SJCRH30 (cell line): ENCODE results near the gene FXYD6. TPM values are rescaled to one million over a fixed set of nuclear protein-coding genes. Genes with fewer than 3 reads are reported as not detected.
A peak's percentile ranks its signal among the peaks of the same experiment; 100 is the strongest.

Source experiments
- DNase-seq, 2 experiments: peaks; one replicate each; pipeline ENCODE4 v3.0.0-alpha.2; 2015 to 2020
- H3K27ac ChIP-seq: fragments of 250-450 bp; sonication (Bioruptor Pico); 2 replicates; pipeline ENCODE4 v1.5.1; 2020; ENCODE audit warnings: mild to moderate bottlenecking, moderate library complexity
- H3K27me3 ChIP-seq: fragments of 250-450 bp; sonication (Bioruptor Pico); 2 replicates; pipeline ENCODE4 v1.5.1; 2020; ENCODE audit warnings: mild to moderate bottlenecking, moderate library complexity
- H3K36me3 ChIP-seq: fragments of 250-450 bp; sonication (Bioruptor Pico); 2 replicates; pipeline ENCODE4 v1.5.1; 2020; ENCODE audit warnings: mild to moderate bottlenecking, moderate library complexity
- H3K4me1 ChIP-seq: fragments of 250-450 bp; sonication (Bioruptor Pico); 2 replicates; pipeline ENCODE4 v1.5.1; 2020; ENCODE audit warnings: mild to moderate bottlenecking, moderate library complexity
- H3K4me3 ChIP-seq: fragments of 250-450 bp; sonication (Bioruptor Pico); 2 replicates; pipeline ENCODE4 v1.5.1; 2020; ENCODE audit warnings: mild to moderate bottlenecking, moderate library complexity
- H3K9me3 ChIP-seq: fragments of 250-450 bp; sonication (Bioruptor Pico); replicated peaks from 2 replicates; pipeline ENCODE4 v1.5.1; 2020; ENCODE audit warnings: mild to moderate bottlenecking, moderate library complexity
- total RNA-seq: library from RNA; depleted of rRNA; stranded (reverse); fragments of >200 nt; shearing (Covaris generic); gene quantifications from 2 replicates; pipeline ENCODE4 v1.2.3, GENCODE V29; 2014

FXYD6 gene
- total RNA-seq, 1 experiment from 2014 or later: 90.1 TPM

DNA sequence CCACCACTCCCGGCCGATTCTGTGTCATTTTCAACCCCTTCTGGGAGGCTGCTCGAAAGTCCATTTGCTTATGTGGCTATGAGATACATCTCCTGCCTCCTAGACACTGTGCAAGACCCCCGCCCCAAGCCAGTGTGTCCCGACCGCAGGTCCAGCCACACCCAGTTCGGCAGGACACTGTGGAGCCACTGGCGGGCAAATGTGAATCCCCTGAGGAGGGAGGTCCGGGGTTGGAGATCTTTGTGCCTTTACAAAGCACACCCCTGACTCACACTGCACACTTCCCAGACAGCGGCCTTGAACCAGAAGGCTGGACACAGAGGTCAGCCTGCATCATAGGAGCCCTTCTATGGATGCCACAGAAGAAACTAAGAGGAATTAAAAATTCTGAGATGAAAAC lies 17.4 kb downstream of the FXYD6 start:
- Histone ChIP-seq H3K9me3 (no peaks in the 10 kb centered on the region), H3K4me1 (peaks cover 24% of the 10 kb centered on the region), H3K4me3 (no peak overlapping the region), H3K27me3 (no peaks in the 10 kb centered on the region), H3K36me3 (no peaks in the 10 kb centered on the region), H3K27ac (no peak overlapping the region)
- no peak for DNase-seq

DNA sequence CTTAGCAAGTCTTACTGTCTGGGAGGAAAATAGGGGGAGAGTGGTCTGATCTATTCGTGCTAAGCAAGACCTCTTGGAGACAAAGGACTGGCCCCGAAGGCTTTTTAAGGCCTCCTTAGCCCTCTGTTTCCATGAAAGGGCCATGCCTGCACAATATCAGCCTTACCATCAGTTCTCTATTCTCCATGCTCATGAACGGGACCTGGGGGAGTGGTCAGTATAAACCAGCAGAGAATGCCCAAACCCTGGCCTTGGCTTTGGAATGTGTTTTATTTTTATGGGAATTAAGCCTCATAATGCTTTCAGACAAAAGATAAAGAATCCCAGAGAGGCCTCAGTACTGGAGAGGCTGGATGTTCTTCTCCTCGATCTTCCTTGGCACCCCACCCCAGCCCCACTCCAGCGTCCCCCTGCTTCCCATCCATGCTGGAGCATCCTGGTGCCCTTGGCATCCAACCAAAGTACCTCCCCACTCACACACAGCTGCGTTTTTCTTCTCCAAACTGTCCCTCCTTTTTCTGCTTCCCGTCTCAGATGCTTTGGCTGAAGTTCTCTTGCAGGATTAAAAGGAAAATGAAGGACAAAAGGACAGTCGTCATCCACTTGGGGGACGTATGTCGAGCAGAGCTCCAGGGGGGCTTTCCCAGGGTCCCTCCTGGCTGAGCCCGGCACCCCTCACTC lies 18.6 kb downstream of the FXYD6 start:
- H3K27ac ChIP-seq: no peak overlapping the region
- H3K9me3 ChIP-seq: no peaks in the 10 kb centered on the region; the same call in 1 of the 2 replicates
- DNase-seq: no peak
- no peaks in the 10 kb centered on the region for H3K36me3 ChIP-seq
- peaks cover 20% of the 10 kb centered on the region for H3K4me1 ChIP-seq
- H3K4me3 ChIP-seq: no peak overlapping the region
- no peaks in the 10 kb centered on the region for H3K27me3 ChIP-seq

DNA sequence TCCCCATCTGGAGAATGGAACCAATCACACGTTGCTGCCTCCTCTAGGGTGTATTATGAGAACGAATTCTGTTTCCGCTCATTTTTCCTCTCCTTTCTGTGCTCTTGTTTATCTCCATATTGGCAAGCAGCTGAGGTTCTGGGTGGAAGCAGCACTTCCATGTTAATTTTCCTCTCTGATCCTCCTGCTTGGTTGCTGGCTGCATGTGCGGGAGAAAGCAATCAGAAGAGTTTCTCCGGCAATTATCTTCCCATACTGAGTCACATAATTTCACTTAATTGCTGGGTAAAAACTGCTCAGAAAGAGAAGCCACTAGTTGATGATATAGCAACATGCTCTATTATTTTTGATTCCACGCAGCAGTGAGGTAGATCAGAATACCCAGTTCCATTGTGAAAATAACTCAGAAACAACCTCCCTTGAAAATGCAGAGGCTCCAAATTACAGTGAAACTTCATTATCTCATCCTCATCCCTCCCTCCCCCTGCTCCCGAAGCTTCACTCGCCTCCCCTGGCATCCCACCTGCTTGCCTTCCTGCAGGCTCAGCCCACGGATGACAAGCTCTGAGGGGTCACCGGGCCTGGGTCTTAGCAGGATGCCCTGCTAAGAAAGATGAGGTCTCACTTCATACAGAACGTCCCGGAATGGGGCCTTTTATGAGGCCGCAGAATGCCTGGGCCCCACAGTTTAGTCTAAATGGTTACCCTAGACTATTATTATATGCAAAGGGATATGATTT lies 20.4 kb downstream of the FXYD6 start:
- Histone ChIP-seq H3K27ac (no peak overlapping the region), H3K4me3 (no peak overlapping the region), H3K36me3 (no peaks in the 10 kb centered on the region), H3K9me3 (peaks cover 5% of the 10 kb centered on the region; the same call in 1 of the 2 replicates), H3K27me3 (no peaks in the 10 kb centered on the region), H3K4me1 (peaks cover 2% of the 10 kb centered on the region)
- no peak for DNase-seq

DNA sequence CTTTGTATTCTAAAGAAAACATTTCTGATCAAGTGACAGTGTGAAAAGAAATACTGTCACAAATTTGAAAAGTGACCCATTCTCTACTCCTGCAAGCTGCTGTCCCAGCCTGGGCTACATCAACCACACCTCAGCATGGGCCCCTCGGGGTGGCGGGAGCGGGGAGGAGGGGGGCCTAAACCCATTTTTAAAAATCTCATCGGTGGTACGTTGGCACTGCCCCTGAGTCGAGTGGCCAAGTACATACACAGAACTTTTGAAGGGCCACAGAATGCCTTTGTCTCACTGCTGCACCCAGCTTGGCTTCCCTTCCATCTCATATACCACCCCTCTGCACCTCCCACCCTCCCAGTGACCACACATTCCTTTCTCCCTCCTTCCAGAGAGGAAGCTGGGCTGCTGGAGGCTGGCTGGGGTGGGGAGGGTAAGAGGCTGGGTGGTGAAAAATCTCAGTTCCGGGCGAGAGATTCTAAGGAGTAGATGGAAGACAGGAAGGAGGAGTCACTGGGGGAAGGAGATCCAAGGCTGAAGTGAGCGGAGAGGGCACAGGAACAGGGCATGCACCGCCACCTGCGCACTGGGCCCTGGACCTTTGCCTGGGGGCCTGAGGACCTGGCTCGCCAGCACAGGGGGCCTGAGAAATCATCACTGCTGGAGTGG lies 21.1 kb downstream of the FXYD6 start:
- Histone ChIP-seq H3K4me1 (no peaks in the 10 kb centered on the region), H3K9me3 (peaks cover 5% of the 10 kb centered on the region; the same call in 1 of the 2 replicates), H3K36me3 (no peaks in the 10 kb centered on the region), H3K27me3 (no peaks in the 10 kb centered on the region), H3K4me3 (no peak overlapping the region), H3K27ac (no peak overlapping the region)
- DNase-seq: no peak

DNA sequence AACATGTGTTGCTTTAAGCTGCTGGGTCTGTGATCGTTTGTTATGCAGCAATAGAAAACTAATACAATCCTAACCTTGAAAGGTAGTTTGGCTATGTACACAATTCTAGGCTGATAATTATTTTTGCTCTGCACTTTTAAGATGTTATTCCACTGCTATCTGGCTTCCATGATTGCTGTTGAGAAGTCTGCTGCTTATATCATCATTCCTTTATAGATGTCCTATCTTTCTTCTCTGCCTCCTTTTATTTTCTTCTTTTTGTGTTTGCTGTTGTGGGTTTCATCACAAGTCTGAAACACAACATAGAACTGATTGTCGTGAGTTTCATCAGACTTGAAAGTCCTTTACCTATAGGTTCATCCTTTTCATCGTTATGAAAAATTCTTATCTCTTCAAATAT lies 24.1 kb downstream of the FXYD6 start:
- no peak for DNase-seq
- H3K4me3 ChIP-seq: no peak overlapping the region
- no peaks in the 10 kb centered on the region; the same call in 1 of the 2 replicates for H3K36me3 ChIP-seq
- no peak overlapping the region for H3K27ac ChIP-seq
- peaks cover 5% of the 10 kb centered on the region; the same call in 1 of the 2 replicates for H3K9me3 ChIP-seq
- 0 out of 2 replicates have a peak, but pooled peaks cover 5% of the 10 kb centered on the region for H3K4me1 ChIP-seq
- H3K27me3 ChIP-seq: no peaks in the 10 kb centered on the region

DNA sequence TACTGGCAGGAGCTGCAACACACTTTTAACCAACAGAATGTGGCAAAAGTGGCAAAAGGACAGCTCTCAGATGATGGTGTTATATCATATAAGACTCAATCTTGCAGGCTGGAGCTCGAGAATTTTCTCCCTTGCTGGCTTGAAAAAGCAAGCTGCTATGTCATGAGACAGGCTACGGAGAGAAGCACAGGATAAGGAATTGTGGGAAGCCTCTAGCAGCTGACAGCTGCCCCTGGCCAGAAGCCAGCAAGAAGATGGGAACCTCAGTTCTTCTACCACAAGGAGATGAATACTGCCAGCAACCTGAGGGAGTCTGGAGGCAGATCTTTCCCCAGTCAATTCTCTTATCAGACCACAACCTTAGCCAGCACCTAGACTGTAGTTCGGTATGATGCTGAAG lies 24.6 kb downstream of the FXYD6 start:
- no peak overlapping the region for H3K27ac ChIP-seq
- H3K27me3 ChIP-seq: no peaks in the 10 kb centered on the region
- H3K4me3 ChIP-seq: no peak overlapping the region
- 0 out of 2 replicates have a peak, but pooled peaks cover 5% of the 10 kb centered on the region for H3K4me1 ChIP-seq
- no peaks in the 10 kb centered on the region; the same call in 1 of the 2 replicates for H3K36me3 ChIP-seq
- H3K9me3 ChIP-seq: peaks cover 5% of the 10 kb centered on the region; the same call in 1 of the 2 replicates
- DNase-seq: no peak

DNA sequence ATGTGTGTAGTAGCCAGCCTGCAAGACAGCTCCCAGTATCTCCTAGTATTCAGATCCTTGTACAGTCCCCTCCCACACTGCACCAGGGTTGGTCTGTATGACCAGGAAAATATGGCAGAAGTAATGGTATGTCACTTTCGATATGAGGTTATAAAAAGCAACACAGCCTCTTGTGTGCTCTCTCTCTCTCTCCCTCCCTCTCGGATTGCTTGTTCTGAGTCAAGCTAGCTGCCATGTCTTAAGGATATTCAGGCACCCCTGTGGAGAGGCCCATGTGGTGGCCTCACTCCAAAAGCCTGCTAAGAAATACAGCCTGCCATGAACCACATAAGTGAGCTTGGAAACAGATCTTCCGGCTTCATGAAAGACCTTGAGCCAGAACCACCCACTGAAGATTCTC lies 25.4 kb downstream of the FXYD6 start:
- Histone ChIP-seq H3K9me3 (peaks cover 5% of the 10 kb centered on the region; the same call in 1 of the 2 replicates), H3K4me1 (0 out of 2 replicates have a peak, but pooled peaks cover 5% of the 10 kb centered on the region), H3K27me3 (no peaks in the 10 kb centered on the region), H3K4me3 (no peak overlapping the region), H3K36me3 (no peaks in the 10 kb centered on the region; the same call in 1 of the 2 replicates), H3K27ac (no peak overlapping the region)
- DNase-seq: no peak

DNA sequence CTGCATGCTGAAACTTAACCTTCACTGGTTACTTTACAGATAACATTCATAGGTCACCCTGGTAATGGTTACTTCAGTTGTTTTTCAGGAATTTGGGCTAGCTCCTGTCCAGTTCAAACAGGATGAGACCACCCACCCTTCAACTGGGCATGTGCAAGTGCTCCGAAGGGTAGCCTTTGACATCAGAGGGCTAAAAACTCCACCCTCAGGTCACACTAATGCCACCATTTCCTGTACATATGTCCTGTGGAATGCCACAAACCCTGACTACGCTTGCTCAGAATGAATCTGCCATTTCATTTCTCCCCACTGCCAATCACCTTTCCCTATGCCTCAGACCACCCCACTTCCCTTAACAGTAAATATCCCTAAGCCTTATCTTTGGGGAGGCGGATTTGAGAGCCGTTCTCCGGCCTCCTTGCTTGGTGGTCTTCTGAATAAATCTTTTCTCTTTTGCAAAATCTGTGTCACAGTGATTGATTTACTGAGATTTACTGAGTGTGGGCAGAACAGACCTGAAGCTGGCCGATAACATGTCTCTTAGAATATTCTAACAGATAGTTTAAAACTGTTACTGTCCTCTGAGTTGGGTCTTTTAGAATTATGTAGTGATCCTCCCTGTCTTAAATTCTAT lies 26.6 kb downstream of the FXYD6 start:
- H3K27ac ChIP-seq: no peak overlapping the region
- H3K4me1 ChIP-seq: 0 out of 2 replicates have a peak, but pooled peaks cover 5% of the 10 kb centered on the region
- no peaks in the 10 kb centered on the region; the same call in 1 of the 2 replicates for H3K36me3 ChIP-seq
- H3K4me3 ChIP-seq: no peak overlapping the region
- H3K9me3 ChIP-seq: peaks cover 5% of the 10 kb centered on the region; the same call in 1 of the 2 replicates
- H3K27me3 ChIP-seq: no peaks in the 10 kb centered on the region
- no peak for DNase-seq

DNA sequence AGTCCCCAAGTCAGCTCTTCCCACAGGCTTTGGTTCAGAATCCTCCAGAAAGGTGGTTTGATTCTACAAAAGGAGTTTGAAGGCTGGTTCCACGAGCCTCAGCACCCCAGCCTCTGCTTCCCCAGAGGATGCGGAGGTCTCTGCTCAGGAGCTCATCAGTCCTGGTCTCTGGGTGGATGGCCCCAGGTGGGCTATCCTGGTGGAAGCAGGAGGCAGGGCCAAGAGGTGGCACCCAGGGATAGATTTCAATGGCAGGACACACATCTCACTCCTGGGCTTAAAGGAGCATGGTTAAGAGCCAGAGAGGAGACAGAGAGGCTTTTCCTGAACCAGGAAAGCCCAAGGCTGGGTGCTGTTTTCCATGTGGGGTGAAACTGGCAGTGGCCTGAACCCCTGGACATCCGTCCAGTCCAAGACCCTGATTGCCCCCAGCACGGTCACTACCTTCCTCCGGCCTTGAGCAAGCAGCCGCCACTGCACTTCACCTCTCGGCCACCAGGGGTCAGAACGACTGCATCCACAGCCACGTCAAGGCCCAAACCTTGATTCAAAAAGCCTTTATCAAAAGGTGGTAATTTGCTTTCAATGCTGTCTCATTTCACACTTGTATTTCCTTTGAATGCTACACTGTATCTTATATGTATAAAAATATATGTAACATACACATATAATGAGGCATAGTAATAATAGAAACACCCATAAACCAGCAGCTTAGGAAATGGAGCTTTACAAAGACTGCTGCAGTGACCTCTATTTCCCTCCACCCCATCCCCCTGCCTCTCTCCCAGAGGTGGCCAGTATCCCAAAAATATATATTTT lies 32.6 kb downstream of the FXYD6 start:
- no peaks in the 10 kb centered on the region; the same call in 1 of the 2 replicates for H3K36me3 ChIP-seq
- no peaks in the 10 kb centered on the region for H3K27me3 ChIP-seq
- H3K4me3 ChIP-seq: no peak overlapping the region
- H3K4me1 ChIP-seq: no peaks in the 10 kb centered on the region
- H3K27ac ChIP-seq: no peak overlapping the region
- no peaks in the 10 kb centered on the region for H3K9me3 ChIP-seq
- peak; percentile 48 to 70 for DNase-seq

DNA sequence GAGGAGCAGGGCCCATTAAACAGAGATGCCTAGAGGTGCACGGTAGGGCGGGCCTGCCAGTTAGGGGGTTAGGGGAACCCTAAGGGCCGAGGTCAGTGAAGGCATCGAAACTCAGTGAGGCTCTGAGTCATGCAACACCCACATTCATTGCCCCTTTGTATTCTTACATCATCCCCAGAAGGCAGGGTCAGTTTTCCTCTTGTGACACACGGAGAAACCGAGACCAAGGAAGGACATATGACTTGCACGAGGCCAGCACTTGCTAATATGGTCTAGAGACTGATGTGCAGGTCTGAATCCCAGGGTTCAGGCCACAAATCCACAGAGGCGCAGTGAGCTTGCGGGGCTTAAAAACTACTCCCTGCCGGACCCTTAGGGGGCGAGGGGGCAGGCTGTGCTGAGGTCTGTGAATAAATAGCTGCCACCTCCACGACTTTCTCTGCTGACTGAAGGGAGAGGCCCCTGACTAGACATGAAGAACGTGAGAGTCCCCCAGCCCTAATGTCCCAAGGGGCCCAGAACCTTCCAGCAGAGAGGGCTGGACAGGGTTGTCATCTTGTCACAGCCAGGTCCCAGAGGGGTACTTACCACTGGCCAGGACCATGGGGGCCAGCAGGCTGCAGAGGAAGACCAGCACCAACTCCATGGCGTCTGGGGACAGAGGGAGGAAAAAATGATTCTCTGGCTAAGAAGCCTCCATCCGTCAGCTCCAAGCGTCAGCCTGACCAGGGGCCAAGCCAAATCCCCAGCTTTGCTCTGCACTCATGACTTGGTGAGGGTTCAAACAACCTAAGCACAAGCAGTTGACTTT lies 34.1 kb downstream of the FXYD6 start:
- H3K27ac ChIP-seq: no peak overlapping the region
- H3K9me3 ChIP-seq: no peaks in the 10 kb centered on the region
- H3K36me3 ChIP-seq: no peaks in the 10 kb centered on the region
- no peak overlapping the region for H3K4me3 ChIP-seq
- DNase-seq: no peak
- no peaks in the 10 kb centered on the region for H3K27me3 ChIP-seq
- H3K4me1 ChIP-seq: no peaks in the 10 kb centered on the region

DNA sequence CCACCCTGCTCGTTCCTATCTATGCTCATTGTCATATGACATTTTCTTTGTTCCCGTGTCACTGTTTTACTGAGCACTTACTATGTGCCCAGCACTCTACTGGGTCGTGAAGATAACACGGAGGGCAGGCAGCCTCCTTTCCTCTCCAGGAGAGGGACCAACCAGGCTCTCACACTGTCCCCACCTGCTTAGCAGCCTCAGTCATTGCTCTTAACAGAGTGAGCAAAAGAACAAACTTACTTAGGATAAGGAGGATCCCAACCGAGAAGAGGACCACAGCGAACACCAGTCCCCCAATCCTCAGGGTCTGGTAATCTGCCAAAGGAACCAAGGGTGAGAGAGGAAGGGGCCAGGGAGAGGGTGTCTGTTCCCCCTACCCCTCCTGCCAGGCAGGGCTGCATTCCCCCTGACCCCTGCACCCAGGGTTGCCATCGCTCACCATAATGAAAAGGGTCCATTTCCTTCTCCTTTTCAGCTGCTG lies 34.9 kb downstream of the FXYD6 start:
- H3K9me3 ChIP-seq: no peaks in the 10 kb centered on the region
- H3K36me3 ChIP-seq: no peaks in the 10 kb centered on the region
- no peak overlapping the region for H3K4me3 ChIP-seq
- H3K27me3 ChIP-seq: no peaks in the 10 kb centered on the region
- H3K4me1 ChIP-seq: no peaks in the 10 kb centered on the region
- no peak for DNase-seq
- H3K27ac ChIP-seq: no peak overlapping the region

DNA sequence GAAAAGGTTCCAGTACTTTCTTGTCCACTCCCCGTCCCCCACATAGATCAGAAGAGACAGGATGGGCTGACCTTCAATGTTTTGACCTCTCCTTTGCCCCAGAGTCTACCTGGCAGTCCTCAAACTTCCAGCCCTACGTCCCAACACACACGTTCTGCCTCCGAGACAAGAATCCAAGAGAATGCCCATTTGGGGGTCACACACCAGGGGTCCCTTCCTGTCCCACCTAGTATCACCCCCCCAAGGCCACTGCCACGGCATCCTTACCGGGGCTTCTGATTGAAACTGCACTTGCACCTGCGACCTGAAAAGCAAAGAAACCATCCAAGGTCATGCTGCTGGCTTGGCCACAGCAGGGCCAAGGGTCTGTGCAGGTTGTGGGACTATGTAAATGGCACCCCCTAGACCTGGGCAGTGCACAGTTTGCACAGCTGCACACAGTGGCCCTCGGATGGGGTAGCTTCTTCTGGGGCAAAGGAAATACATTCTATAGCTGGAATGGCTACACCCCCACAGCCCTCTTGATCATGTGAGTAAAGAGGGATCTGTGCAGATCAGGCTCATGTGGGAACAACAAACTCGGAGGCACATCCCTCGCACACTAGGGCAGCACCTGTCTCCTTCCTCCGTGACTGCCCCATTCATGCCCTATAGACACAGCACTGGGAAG lies 35.4 kb downstream of the FXYD6 start:
- no peaks in the 10 kb centered on the region for H3K4me1 ChIP-seq
- H3K36me3 ChIP-seq: no peaks in the 10 kb centered on the region
- no peak overlapping the region for H3K27ac ChIP-seq
- no peaks in the 10 kb centered on the region for H3K9me3 ChIP-seq
- no peaks in the 10 kb centered on the region for H3K27me3 ChIP-seq
- H3K4me3 ChIP-seq: no peak overlapping the region
- no peak for DNase-seq
